Measurements from ENCODE around the gene PHKA2.

Gene PHKA2

GRCh38 chrX:18929775-18930174, 54.1 kb downstream of the PHKA2 start:
- no peak for TF ChIP-seq POLR2A (IDR thresholded peaks at IDR 0.05; ENCODE audit: extremely low read depth, insufficient read length)
- no peak for TF ChIP-seq MAX (IDR thresholded peaks at IDR 0.05; ENCODE audit: low read depth, low read length)
- TF ChIP-seq MYC (IDR thresholded peaks at IDR 0.05; ENCODE audit: low read depth, low read length), result no peak
- TF ChIP-seq CTCF (IDR thresholded peaks at IDR 0.05; ENCODE audit: low read depth, low read length), result no peak
- no peak for DNase-seq (ENCODE audit: low read depth)
- H3K4me3 ChIP-seq (ENCODE audit: low read depth, low read length), result no peak overlapping the region

- no peak overlapping the region for H3K4me3 ChIP-seq (ENCODE audit: low read depth, low read length)
- TF ChIP-seq CTCF (IDR thresholded peaks at IDR 0.05; ENCODE audit: low read depth, low read length) (no peak), MYC (IDR thresholded peaks at IDR 0.05; ENCODE audit: low read depth, low read length) (no peak), MAX (IDR thresholded peaks at IDR 0.05; ENCODE audit: low read depth, low read length) (no peak), POLR2A (IDR thresholded peaks at IDR 0.05; ENCODE audit: extremely low read depth, insufficient read length) (no peak)
- DNase-seq (ENCODE audit: low read depth), result no peak
Observed at GRCh38 chrX:18927558-18927957, 56.4 kb downstream of the PHKA2 start.

- H3K4me3 ChIP-seq (ENCODE audit: low read depth, low read length), result no peak overlapping the region
- no peak for TF ChIP-seq MYC (IDR thresholded peaks at IDR 0.05; ENCODE audit: low read depth, low read length)
- TF ChIP-seq MAX (IDR thresholded peaks at IDR 0.05; ENCODE audit: low read depth, low read length), result no peak
- no peak for TF ChIP-seq CTCF (IDR thresholded peaks at IDR 0.05; ENCODE audit: low read depth, low read length)
- no peak for TF ChIP-seq POLR2A (IDR thresholded peaks at IDR 0.05; ENCODE audit: extremely low read depth, insufficient read length)
Observed at GRCh38 chrX:18924507-18925088, 59.3 kb downstream of the PHKA2 start.

GRCh38 chrX:18920566-18920965, 63.3 kb downstream of the PHKA2 start:
- TF ChIP-seq CTCF (IDR thresholded peaks at IDR 0.05; ENCODE audit: low read depth, low read length), result no peak
- no peak for TF ChIP-seq MAX (IDR thresholded peaks at IDR 0.05; ENCODE audit: low read depth, low read length)
- no peak for TF ChIP-seq MYC (IDR thresholded peaks at IDR 0.05; ENCODE audit: low read depth, low read length)
- no peak for TF ChIP-seq POLR2A (IDR thresholded peaks at IDR 0.05; ENCODE audit: extremely low read depth, insufficient read length)
- H3K4me3 ChIP-seq (ENCODE audit: low read depth, low read length), result no peak overlapping the region
- DNase-seq (ENCODE audit: low read depth), result no peak

More at GRCh38 chrX:18924507-18925088, 59.3 kb downstream of the PHKA2 start:
- DNase-seq (ENCODE audit: low read depth), result no peak

GRCh38 chrX:18920079-18920478, 63.8 kb downstream of the PHKA2 start:
- no peak for DNase-seq (ENCODE audit: low read depth)
- TF ChIP-seq MYC (IDR thresholded peaks at IDR 0.05; ENCODE audit: low read depth, low read length), result no peak
- no peak for TF ChIP-seq POLR2A (IDR thresholded peaks at IDR 0.05; ENCODE audit: extremely low read depth, insufficient read length)
- TF ChIP-seq MAX (IDR thresholded peaks at IDR 0.05; ENCODE audit: low read depth, low read length), result no peak
- TF ChIP-seq CTCF (IDR thresholded peaks at IDR 0.05; ENCODE audit: low read depth, low read length), result no peak
- H3K4me3 ChIP-seq (ENCODE audit: low read depth, low read length), result no peak overlapping the region

All from NB4 (cell line).